Peyer's patch (tissue), 4 donors: ENCODE results near the gene ARIH2. TPM values are rescaled to one million over a fixed set of nuclear protein-coding genes. Genes with fewer than 3 reads are reported as not detected.

Experiments used
- DNase-seq, 3 donors: peaks; one replicate each; pipeline ENCODE4 v3.0.0-alpha.2; 2017 to 2019
- H3K27ac ChIP-seq, 4 donors: fragments of 200-600 bp; sonication (generic); one replicate each; pipeline ENCODE4 v1.5.1; 2016 to 2019
- H3K27me3 ChIP-seq, 2 donors: fragments of 200-600 bp; sonication (generic); one replicate each; pipeline ENCODE4 v1.5.1; 2019
- H3K36me3 ChIP-seq, 3 donors: fragments of 200-600 bp; sonication (generic); one replicate each; pipeline ENCODE4 v1.5.1; 2016 to 2019
- H3K4me1 ChIP-seq, 4 donors: fragments of 200-600 bp; sonication (generic); one replicate each; pipeline ENCODE4 v1.5.1; 2016 to 2019
- H3K4me3 ChIP-seq, 4 donors: fragments of 200-600 bp; sonication (generic); 1 replicate in 3 of 4; 2 replicates in 1 of 4; pipeline ENCODE4 v1.5.1; 2016 to 2019; ENCODE audit warnings: mild to moderate bottlenecking in 1 of 4
- H3K9me3 ChIP-seq, 4 donors: fragments of 200-600 bp; sonication (generic); one replicate each; pipeline ENCODE4 v1.5.1; 2016 to 2019; ENCODE audit warnings: mild to moderate bottlenecking in 1 of 4
- CTCF ChIP-seq, 6 experiments: fragments of 450-650 bp in 4 of 6; fragments of 200-600 bp in 2 of 6; sonication (generic) in 1 of 6; IDR thresholded peaks; one replicate each; pipeline ENCODE4 v1.5.1; 2017 to 2019; ENCODE audit warnings: antibody characterized with exemption in 6 of 6, mild to moderate bottlenecking in 3 of 6, moderate library complexity in 1 of 6
- POLR2A ChIP-seq, 2 donors: fragments of 450-650 bp; IDR thresholded peaks; one replicate each; pipeline ENCODE4 v1.5.1; 2017; ENCODE audit warnings: antibody characterized with exemption in 2 of 2, mild to moderate bottlenecking in 2 of 2, moderate library complexity in 2 of 2
- total RNA-seq, 4 donors: library from RNA; depleted of rRNA; stranded (reverse); fragments of >200 nt; gene quantifications; one replicate each; pipeline ENCODE4 v1.1.0, GENCODE V29; 2016

Gene ARIH2
- total RNA-seq, 4 donors from 2014 or later, result 59.7 to 184 (median 111) TPM

- Histone ChIP-seq H3K9me3 (no peaks in the 10 kb centered on the region), H3K4me3 (no peak overlapping the region), H3K27me3 (no peaks in the 10 kb centered on the region), H3K36me3 (peaks cover 0 to 27% (median 0%) of the 10 kb centered on the region in 3 donors), H3K4me1 (no peaks in the 10 kb centered on the region), H3K27ac (no peak overlapping the region)
- peak in 1 of 3 donors; percentile 39 for DNase-seq
- TF ChIP-seq POLR2A (IDR thresholded peaks at IDR 0.05) (no peak), CTCF (IDR thresholded peaks at IDR 0.05) (no peak)
Observed at GRCh38 chr3:48997714-48998637, 79.3 kb downstream of the ARIH2 start.

- TF ChIP-seq POLR2A (IDR thresholded peaks at IDR 0.05) (no peak), CTCF (IDR thresholded peaks at IDR 0.05) (no peak)
- Histone ChIP-seq H3K27ac (no peak overlapping the region), H3K9me3 (no peaks in the 10 kb centered on the region), H3K36me3 (peaks cover 0 to 24% (median 0%) of the 10 kb centered on the region in 3 donors), H3K4me3 (no peak overlapping the region), H3K27me3 (no peaks in the 10 kb centered on the region), H3K4me1 (no peaks in the 10 kb centered on the region)
- DNase-seq, result peak in 1 of 3 donors; percentile 27
Observed at GRCh38 chr3:48999085-48999858, 80.6 kb downstream of the ARIH2 start.

GRCh38 chr3:49001155-49001554 lies 82.5 kb downstream of the ARIH2 start:
- TF ChIP-seq POLR2A (IDR thresholded peaks at IDR 0.05), result no peak
- TF ChIP-seq CTCF (IDR thresholded peaks at IDR 0.05), result no peak
- H3K27ac ChIP-seq, result no peak overlapping the region
- H3K4me3 ChIP-seq, result no peak overlapping the region
- H3K4me1 ChIP-seq, result peaks cover 0 to 11% (median 0%) of the 10 kb centered on the region in 4 donors
- no peaks in the 10 kb centered on the region for H3K9me3 ChIP-seq
- H3K36me3 ChIP-seq, result peaks cover 0 to 12% (median 0%) of the 10 kb centered on the region in 3 donors
- no peaks in the 10 kb centered on the region for H3K27me3 ChIP-seq
- DNase-seq, result no peak

- Histone ChIP-seq H3K9me3 (no peaks in the 10 kb centered on the region), H3K4me1 (peaks cover 0 to 22% (median 3%) of the 10 kb centered on the region in 4 donors), H3K36me3 (no peaks in the 10 kb centered on the region), H3K27ac (no peak overlapping the region), H3K4me3 (no peak overlapping the region), H3K27me3 (no peaks in the 10 kb centered on the region)
- peak in 2 of 3 donors; percentile 75 to 77 for DNase-seq
- no peak for TF ChIP-seq CTCF (IDR thresholded peaks at IDR 0.05)
- no peak for TF ChIP-seq POLR2A (IDR thresholded peaks at IDR 0.05)
Observed at GRCh38 chr3:49004352-49005302, 86.0 kb downstream of the ARIH2 start.

- Histone ChIP-seq H3K9me3 (no peaks in the 10 kb centered on the region), H3K27ac (no peak overlapping the region), H3K4me3 (no peak overlapping the region), H3K4me1 (peaks cover 0 to 22% (median 3%) of the 10 kb centered on the region in 4 donors), H3K36me3 (no peaks in the 10 kb centered on the region), H3K27me3 (no peaks in the 10 kb centered on the region)
- no peak for TF ChIP-seq CTCF (IDR thresholded peaks at IDR 0.05)
- TF ChIP-seq POLR2A (IDR thresholded peaks at IDR 0.05), result no peak
- DNase-seq, result no peak
Observed at GRCh38 chr3:49005303-49005680, 86.7 kb downstream of the ARIH2 start.
